Ishikawa (cell line): Measurements from ENCODE around the gene GMNC.

Experiments
- EP300 ChIP-seq: IDR thresholded peaks from 2 replicates; pipeline ENCODE4 v1.6.1; 2012; ENCODE audit warnings: borderline replicate concordance
- NFIC ChIP-seq: IDR thresholded peaks from 2 replicates; pipeline ENCODE4 v1.6.1; 2012
- RAD21 ChIP-seq: IDR thresholded peaks from 2 replicates; pipeline ENCODE4 v1.6.1; 2012; ENCODE audit warnings: low read depth
- TAF1 ChIP-seq: IDR thresholded peaks from 2 replicates; pipeline ENCODE4 v1.6.1; 2012; ENCODE audit warnings: low read depth, mild to moderate bottlenecking

DNA sequence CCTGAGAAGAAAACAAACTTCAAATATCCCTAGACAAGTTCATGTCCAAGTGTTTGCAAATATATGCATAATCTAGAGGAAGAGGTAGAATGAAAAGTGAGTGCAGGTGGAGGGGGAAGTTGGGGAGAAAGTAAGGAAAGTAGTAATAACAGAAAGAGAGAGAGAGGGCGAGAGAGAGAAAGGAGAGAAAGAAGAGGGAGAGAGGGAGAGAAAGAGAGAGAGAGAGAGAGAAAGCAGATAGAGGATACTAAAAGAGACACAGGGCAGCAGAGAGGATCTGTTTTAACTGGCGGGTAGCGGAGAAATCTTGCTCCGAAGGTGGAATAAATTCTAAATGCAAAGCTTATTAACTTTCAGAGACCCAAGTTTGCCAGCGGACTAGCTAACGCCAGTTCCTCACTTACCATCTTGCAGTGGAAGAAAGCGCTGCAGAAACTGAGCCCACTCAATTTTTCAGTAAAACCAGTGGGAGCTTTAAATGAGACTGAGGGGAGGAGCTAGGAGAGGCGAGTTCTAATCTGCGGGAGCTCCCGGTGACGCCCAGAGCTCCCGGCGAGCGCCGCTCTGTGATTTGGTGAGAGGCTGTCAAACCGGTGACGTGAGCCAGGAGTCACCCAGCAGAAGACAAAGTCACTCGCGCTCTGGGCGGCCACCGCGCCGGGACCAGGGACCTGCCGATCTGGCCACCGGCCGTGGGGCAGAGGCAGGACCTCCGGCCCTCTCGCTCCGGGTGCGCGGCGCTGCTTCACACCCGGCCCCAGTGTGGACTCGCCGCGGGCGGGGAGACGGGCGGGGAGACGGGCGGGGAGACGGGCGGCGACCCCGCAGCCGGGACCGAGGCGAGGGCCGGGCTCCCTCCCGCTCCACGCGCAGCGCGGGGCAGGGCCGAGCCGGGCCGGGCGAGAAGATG is at the start of gene GMNC:
- TF ChIP-seq NFIC (no peak), RAD21 (no peak), EP300 (no peak), TAF1 (no peak)
